Measurements from ENCODE around the gene ITGAD. TPM values are rescaled to one million over a fixed set of nuclear protein-coding genes. Genes with fewer than 3 reads are reported as not detected.

ITGAD gene
- total and polyA plus RNA-seq, 2 of the 8 experiments (the other 6 are each of a cell fraction or from before 2014, with no cell fraction given), result 0.06 TPM; not detected in 1

- Histone ChIP-seq H3K36me3 (ENCODE audit: control insufficient read depth in 2 of 4, insufficient read depth in 4 of 4, low read length in 3 of 4) (no peaks in the 10 kb centered on the region), H2BK5ac (ENCODE audit: low read depth, low read length) (no peak overlapping the region), H2BK20ac (ENCODE audit: low read length) (no peak overlapping the region), H2AFZ (ENCODE audit: low read length) (no peak overlapping the region), H3K4me3 (ENCODE audit: extremely low read depth in 1 of 4, insufficient read depth in 2 of 4, low read depth in 3 of 4, low read length in 4 of 4) (no peak overlapping the region), H3K18ac (ENCODE audit: extremely low read depth, low read length) (no peak overlapping the region), H2AK5ac (ENCODE audit: low read depth, low read length) (no peak overlapping the region), H3K79me1 (ENCODE audit: low read depth, low read length) (no peaks in the 10 kb centered on the region), H2BK12ac (ENCODE audit: low read depth, low read length) (no peak overlapping the region), H3K9ac (replicated peaks in 1 of 4; ENCODE audit: extremely low read depth in 1 of 4, low read depth in 3 of 4, low read length in 3 of 4) (no peak overlapping the region), H4K20me1 (replicated peaks in 1 of 2; ENCODE audit: control insufficient read depth in 1 of 2, insufficient read depth in 2 of 2, low read length in 2 of 2) (no peaks in the 10 kb centered on the region), H3K4ac (replicated peaks; ENCODE audit: insufficient read length, low read depth, low read length) (no peak overlapping the region), H3K23me2 (ENCODE audit: low read depth, low read length) (no peaks in the 10 kb centered on the region), H3K27me3 (replicated peaks in 1 of 4; ENCODE audit: control insufficient read depth in 3 of 4, extremely low read depth in 1 of 4, insufficient read depth in 3 of 4, low read length in 3 of 4) (no peaks in the 10 kb centered on the region; a peak in 1 of 7 replicates), H3K56ac (replicated peaks; ENCODE audit: insufficient read length, low read depth, low read length) (no peak overlapping the region), H2BK120ac (replicated peaks; ENCODE audit: low read depth, low read length) (no peak overlapping the region), H3K14ac (ENCODE audit: insufficient read length) (no peak overlapping the region), H4K8ac (ENCODE audit: extremely low read depth, insufficient read depth, low read length) (no peak overlapping the region), H2BK15ac (ENCODE audit: low read length) (no peak overlapping the region), H3K9me3 (ENCODE audit: insufficient read depth in 2 of 2, low read depth in 1 of 2, low read length in 1 of 2) (no peaks in the 10 kb centered on the region), H3K79me2 (ENCODE audit: control insufficient read depth in 1 of 2, insufficient read depth in 2 of 2, low read length in 2 of 2) (no peaks in the 10 kb centered on the region), H3K27ac (ENCODE audit: low read depth, low read length) (no peak overlapping the region), H4K5ac (ENCODE audit: insufficient read length, low read depth, low read length) (no peak overlapping the region), H3K4me1 (replicated peaks in 1 of 4; ENCODE audit: control insufficient read depth in 3 of 4, insufficient read depth in 4 of 4, low read length in 3 of 4) (no peaks in the 10 kb centered on the region), H4K91ac (replicated peaks; ENCODE audit: insufficient read length, low read length) (no peak overlapping the region), H3K23ac (ENCODE audit: insufficient read length) (no peak overlapping the region), H3K4me2 (ENCODE audit: insufficient read depth in 1 of 2, low read depth in 2 of 2, low read length in 2 of 2) (no peak overlapping the region)
- 94% methylated on average over 7 of the region's 8 CpGs; no CpG with 5 or more reads in 1 of the 2 experiments for WGBS, 2 experiments (ENCODE audit: extremely low coverage in 1 of 2, insufficient coverage in 1 of 2, insufficient read length in 1 of 2, insufficient replicate concordance in 2 of 2, low coverage in 1 of 2, low lambda C conversion rate in 2 of 2, missing lambda C conversion rate in 1 of 2)
- ChIA-PET CTCF (ENCODE audit: partially characterized antibody) (no interaction called here), POLR2A (ENCODE audit: partially characterized antibody) (no interaction called here)
- no peak for DNase-seq (ENCODE audit: low read depth in 1 of 2, low spot score in 2 of 2)
- FAIRE-seq, result no peak
- TF ChIP-seq USF2 (IDR thresholded peaks at IDR 0.05; ENCODE audit: low read length) (no peak), EZH2 (IDR thresholded peaks at IDR 0.05; ENCODE audit: low read depth, low read length, severe bottlenecking) (no peak), YY1 (IDR thresholded peaks at IDR 0.05; ENCODE audit: low read depth, low read length) (no peak), CEBPB (IDR thresholded peaks at IDR 0.05; ENCODE audit: low read depth, low read length) (no peak), GTF2F1 (IDR thresholded peaks at IDR 0.05; ENCODE audit: borderline replicate concordance, low read depth, low read length) (no peak), SIX5 (IDR thresholded peaks at IDR 0.05; ENCODE audit: low read depth, low read length) (no peak), FOSL1 (IDR thresholded peaks at IDR 0.05; ENCODE audit: insufficient read depth, low read depth, low read length) (no peak), TAF1 (IDR thresholded peaks at IDR 0.05; ENCODE audit: low read depth, low read length) (no peak), SAP30 (IDR thresholded peaks at IDR 0.05; ENCODE audit: insufficient read depth, insufficient replicate concordance, low read length) (no peak)
- TF ChIP-seq, protein P1, sequence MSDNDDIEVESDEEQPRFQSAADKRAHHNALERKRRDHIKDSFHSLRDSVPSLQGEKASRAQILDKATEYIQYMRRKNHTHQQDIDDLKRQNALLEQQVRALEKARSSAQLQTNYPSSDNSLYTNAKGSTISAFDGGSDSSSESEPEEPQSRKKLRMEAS (IDR thresholded peaks at IDR 0.05), result no peak
Measured at GRCh38 chr16:31363721-31364120, 29.4 kb upstream of the ITGAD start.

Data from H1 (cell line).